Psoas muscle (tissue), 8 donors: ENCODE results near the gene CACNA2D1. TPM values are rescaled to one million over a fixed set of nuclear protein-coding genes. Genes with fewer than 3 reads are reported as not detected.

ENCODE experiments used
- ATAC-seq, 4 donors: fragments of 200-7000 bp; cut with Tn5 transposase; one replicate each; pipeline ENCODE4 v1.9.1; 2020; ENCODE audit warnings: moderate library complexity in 3 of 4, mild to moderate bottlenecking in 2 of 4
- DNase-seq, 2 donors: peaks; one replicate each; pipeline ENCODE4 v3.0.0-alpha.2; 2020
- H3K27ac ChIP-seq: fragments of 200-600 bp; one replicate; pipeline ENCODE4 v1.8.0; 2022
- H3K27me3 ChIP-seq, 3 donors: fragments of 200-600 bp in 1 of 3; one replicate each; pipeline versions ENCODE4 v1.6.1 to v1.8.0; 2013 to 2022; ENCODE audit warnings: low read length in 2 of 3, mild to moderate bottlenecking in 2 of 3, moderate library complexity in 1 of 3; ENCODE audit not compliant: insufficient read depth in 3 of 3
- H3K36me3 ChIP-seq, 2 donors: fragments of 200-600 bp in 1 of 2; one replicate each; pipeline versions ENCODE4 v1.6.1 to v1.8.0; 2013 to 2022; ENCODE audit warnings: low read depth in 1 of 2, mild to moderate bottlenecking in 1 of 2, moderate library complexity in 1 of 2; ENCODE audit not compliant: insufficient read depth in 1 of 2
- H3K4me1 ChIP-seq: fragments of 200-600 bp; one replicate; pipeline ENCODE4 v1.8.0; 2022
- H3K4me3 ChIP-seq: fragments of 200-600 bp; one replicate; pipeline ENCODE4 v1.8.0; 2022; ENCODE audit warnings: mild to moderate bottlenecking
- H3K9me3 ChIP-seq: fragments of 200-600 bp; one replicate; pipeline ENCODE4 v1.8.0; 2022
- WGBS, 3 donors: extraction: QIAGEN DNeasy Blood & Tissue Kit; methylation state at CpG; one replicate each; pipeline versions ENCODE4 v1.1.6 to v1.1.7; 2013; 5-methylcytosine and 5-hydroxymethylcytosine counted together
- intact Hi-C, 2 donors: fragments of 100-400 bp; cut with DNase I; formaldehyde crosslinking; loops; one replicate each; pipeline versions ENCODE4 v1.11.0 to v1.14.2; 2022
- polyA plus RNA-seq, 3 donors: library from polyadenylated mRNA; stranded (reverse); fragments of 200-250 nt; gene quantifications; one replicate each; pipeline ENCODE4 v1.2.3, GENCODE V29; 2013
- total RNA-seq, 4 donors: library from RNA; stranded (reverse); fragmentation: NEBNext Ultra II Directional in 2 of 4; extraction: Animal tissue kit (Norgen Biotek cat#: 25700) in 2 of 4; gene quantifications; one replicate each; pipeline versions ENCODE4 v1.2.1 to v1.2.4, GENCODE V29; 2021 to 2023
- TF ChIP-seq, protein P1 (sequence below): fragments of 200-600 bp; IDR thresholded peaks from one replicate; pipeline ENCODE4 v1.8.0; 2022; ENCODE audit warnings: antibody characterized with exemption
- donor health status: healthy with polysubstance abuse.
- donor health status: DM: no; HTN: no; CAD: no; lungs with moderate emphysema.
- donor health status: Bipolar disorder and iron deficiency.
- donor health status: healthy.
- donor health status: DM: yes; HTN: yes; CAD: no.
- donor health status: DM: no; HTN: no; CAD: no.
- donor health status: DM: no; HTN: no; CAD: no.
- donor health status: DM: yes; HTN: yes; CAD: no.

CACNA2D1 gene
- total and polyA plus RNA-seq, 7 donors: 10.2 to 167 (median 97.5) TPM

DNA sequence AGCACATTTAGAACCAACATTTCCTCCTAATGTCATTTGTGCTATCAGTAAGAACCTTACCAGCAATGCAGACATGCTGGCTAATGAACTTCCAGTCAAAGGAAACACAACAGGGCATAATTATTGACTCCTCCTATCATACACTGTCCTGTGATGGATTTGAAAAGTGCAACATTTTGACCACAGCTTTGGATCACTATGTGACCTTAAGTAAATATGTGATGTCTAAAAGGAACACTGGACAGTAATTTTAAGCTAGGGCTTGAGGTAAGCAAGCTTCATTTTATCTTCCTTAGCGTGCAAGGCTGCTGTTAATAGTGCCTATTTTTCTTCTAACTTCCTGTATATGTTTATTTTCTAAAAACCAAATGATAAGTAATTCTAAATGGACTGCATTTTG lies 433.2 kb downstream of the CACNA2D1 start:
- ATAC-seq (no peak), DNase-seq (no peak)
- Histone ChIP-seq H3K4me3 (no peak overlapping the region), H3K4me1 (peaks cover 9% of the 10 kb centered on the region), H3K27ac (no peak overlapping the region), H3K9me3 (no peaks in the 10 kb centered on the region), H3K27me3 (no peaks in the 10 kb centered on the region), H3K36me3 (peaks cover 0 to 27% of the 10 kb centered on the region in 2 donors)
- WGBS, 3 donors: 86 to 93% (median 89%) methylated on average over 1 of the region's 1 CpG
- intact Hi-C loops: loop anchor here in 1 of 2 donors (10.0 kb wide), 1 partner anchor 516 kb away; no protein-coding TSS in a partner anchor
- TF ChIP-seq, protein P1, sequence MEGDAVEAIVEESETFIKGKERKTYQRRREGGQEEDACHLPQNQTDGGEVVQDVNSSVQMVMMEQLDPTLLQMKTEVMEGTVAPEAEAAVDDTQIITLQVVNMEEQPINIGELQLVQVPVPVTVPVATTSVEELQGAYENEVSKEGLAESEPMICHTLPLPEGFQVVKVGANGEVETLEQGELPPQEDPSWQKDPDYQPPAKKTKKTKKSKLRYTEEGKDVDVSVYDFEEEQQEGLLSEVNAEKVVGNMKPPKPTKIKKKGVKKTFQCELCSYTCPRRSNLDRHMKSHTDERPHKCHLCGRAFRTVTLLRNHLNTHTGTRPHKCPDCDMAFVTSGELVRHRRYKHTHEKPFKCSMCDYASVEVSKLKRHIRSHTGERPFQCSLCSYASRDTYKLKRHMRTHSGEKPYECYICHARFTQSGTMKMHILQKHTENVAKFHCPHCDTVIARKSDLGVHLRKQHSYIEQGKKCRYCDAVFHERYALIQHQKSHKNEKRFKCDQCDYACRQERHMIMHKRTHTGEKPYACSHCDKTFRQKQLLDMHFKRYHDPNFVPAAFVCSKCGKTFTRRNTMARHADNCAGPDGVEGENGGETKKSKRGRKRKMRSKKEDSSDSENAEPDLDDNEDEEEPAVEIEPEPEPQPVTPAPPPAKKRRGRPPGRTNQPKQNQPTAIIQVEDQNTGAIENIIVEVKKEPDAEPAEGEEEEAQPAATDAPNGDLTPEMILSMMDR: no peak

DNA sequence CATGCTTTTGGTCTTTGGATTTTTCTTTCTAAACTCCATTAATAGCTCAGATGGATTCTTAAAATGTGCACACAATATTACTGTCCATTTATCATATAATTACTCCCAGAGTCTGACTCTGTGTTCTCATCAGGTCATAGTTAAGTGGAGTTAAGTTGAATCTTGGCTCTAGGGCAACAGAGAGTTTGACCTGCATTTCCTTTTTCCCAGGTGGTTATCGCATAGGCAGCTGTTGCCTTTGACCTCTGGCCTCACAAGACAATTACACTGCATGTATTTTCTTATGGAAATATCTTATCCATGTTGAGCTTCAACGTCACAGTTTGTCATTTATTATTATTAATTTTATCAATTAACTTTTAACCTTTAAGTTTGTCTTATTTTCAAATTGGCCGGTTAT lies 436.3 kb downstream of the CACNA2D1 start:
- WGBS, 3 donors: 26 to 40% (median 27%) methylated on average over 3 of the region's 3 CpGs
- Histone ChIP-seq H3K4me1 (peaks cover 4% of the 10 kb centered on the region), H3K27me3 (no peaks in the 10 kb centered on the region), H3K9me3 (no peaks in the 10 kb centered on the region), H3K36me3 (peaks cover 0 to 38% of the 10 kb centered on the region in 2 donors), H3K4me3 (no peak overlapping the region), H3K27ac (peak overlapping the region; percentile 24)
- TF ChIP-seq, protein P1: no peak
- DNase-seq: no peak
- no peak for ATAC-seq
- intact Hi-C loops: no loop called here

DNA sequence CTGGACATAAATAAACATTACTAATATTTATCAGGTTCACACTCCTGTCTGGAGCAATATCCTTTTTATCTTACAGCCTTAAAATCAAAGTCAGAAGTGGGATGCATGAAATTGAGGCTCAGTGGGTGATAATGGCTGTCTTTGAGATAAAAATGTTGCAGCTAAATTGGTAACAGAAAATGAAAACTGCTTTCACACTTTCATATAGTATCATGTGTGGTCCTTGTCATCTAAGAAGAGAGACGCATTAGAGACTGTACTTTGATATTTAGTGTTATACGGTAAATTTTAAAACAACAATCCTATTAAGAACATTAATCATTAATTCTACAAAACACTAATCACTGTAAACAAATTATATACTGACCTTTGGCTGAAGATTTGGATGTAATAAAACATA lies 438.5 kb downstream of the CACNA2D1 start:
- WGBS, 3 donors: 92 to 97% (median 96%) methylated on average over 2 of the region's 2 CpGs
- TF ChIP-seq, protein P1: no peak
- peaks cover 0 to 32% of the 10 kb centered on the region in 2 donors for H3K36me3 ChIP-seq
- no peak overlapping the region for H3K4me3 ChIP-seq
- H3K27ac ChIP-seq: no peak overlapping the region
- no peaks in the 10 kb centered on the region for H3K9me3 ChIP-seq
- peaks cover 4% of the 10 kb centered on the region for H3K4me1 ChIP-seq
- no peaks in the 10 kb centered on the region for H3K27me3 ChIP-seq
- intact Hi-C loops: no loop called here
- no peak for ATAC-seq
- DNase-seq: no peak

DNA sequence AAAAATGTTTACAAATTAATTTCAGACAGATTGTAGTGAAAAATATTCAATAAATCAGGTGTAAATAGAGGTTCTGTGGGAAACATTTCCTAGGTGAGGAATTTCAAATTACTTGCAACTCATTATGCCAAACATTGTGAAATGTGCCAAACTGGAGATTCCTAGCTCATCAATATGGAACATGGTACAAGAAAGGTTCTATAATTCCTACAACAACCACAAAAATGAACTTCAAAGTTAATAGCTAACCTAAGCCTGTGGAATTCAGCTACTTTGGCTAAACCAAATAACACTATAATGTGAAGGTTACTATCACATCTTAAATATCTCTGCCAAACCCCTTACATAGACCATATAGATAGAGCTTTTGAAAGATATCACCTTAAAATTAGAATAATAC lies 450.4 kb downstream of the CACNA2D1 start:
- TF ChIP-seq, protein P1: no peak
- H3K36me3 ChIP-seq: peaks cover 0 to 72% of the 10 kb centered on the region in 2 donors

DNA sequence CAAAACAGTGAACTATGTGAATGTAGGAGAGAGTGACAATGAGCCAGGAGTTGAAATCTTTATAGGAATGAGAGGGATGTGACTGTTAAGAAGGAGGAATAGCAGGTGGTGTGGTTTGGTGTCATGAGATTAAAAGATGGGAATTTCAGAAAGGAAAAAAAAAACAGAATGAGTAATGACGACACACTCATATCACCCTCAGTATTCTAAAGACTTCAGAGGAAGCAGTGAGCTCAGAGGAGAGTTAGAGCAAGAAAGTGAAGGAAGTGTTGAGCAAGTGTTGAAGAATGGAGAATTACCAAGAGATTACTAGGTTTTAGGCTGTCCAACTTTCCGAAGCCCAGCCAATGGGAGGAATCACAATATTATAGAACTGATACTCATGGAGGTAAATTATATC lies 453.2 kb downstream of the CACNA2D1 start:
- H3K4me3 ChIP-seq: no peak overlapping the region
- no peak for DNase-seq
- WGBS, 3 donors: 87 to 92% (median 89%) methylated on average over 2 of the region's 2 CpGs
- no peaks in the 10 kb centered on the region for H3K27me3 ChIP-seq
- intact Hi-C loops: no loop called here
- H3K27ac ChIP-seq: no peak overlapping the region
- H3K9me3 ChIP-seq: no peaks in the 10 kb centered on the region
- no peak for ATAC-seq
- TF ChIP-seq, protein P1: no peak
- H3K4me1 ChIP-seq: no peaks in the 10 kb centered on the region
- H3K36me3 ChIP-seq: peaks cover 0 to 66% of the 10 kb centered on the region in 2 donors

More for the DNA sequence above, 450.4 kb downstream of the CACNA2D1 start:
- intact Hi-C loops: no loop called here
- H3K27ac ChIP-seq: no peak overlapping the region
- no peak for ATAC-seq
- H3K4me3 ChIP-seq: no peak overlapping the region
- no peak for DNase-seq
- no peaks in the 10 kb centered on the region for H3K4me1 ChIP-seq
- no peaks in the 10 kb centered on the region for H3K27me3 ChIP-seq
- H3K9me3 ChIP-seq: no peaks in the 10 kb centered on the region
